Large intestine (tissue), 3 donors: ENCODE data around the gene CNR1. TPM values are rescaled to one million over a fixed set of nuclear protein-coding genes. Genes with fewer than 3 reads are reported as not detected.

ENCODE experiments used
- DNase-seq, 2 donors: peaks; one replicate each; pipeline versions ENCODE4 v3.0.0 to v3.0.0-alpha.2; 2013
- H3K27ac ChIP-seq: one replicate; pipeline ENCODE4 v1.5.1; 2013; ENCODE audit warnings: low read length
- H3K27me3 ChIP-seq: 2 replicates; pipeline ENCODE4 v1.6.1; 2013; ENCODE audit warnings: low read length; ENCODE audit not compliant: control insufficient read depth, insufficient read depth
- H3K36me3 ChIP-seq: 2 replicates; pipeline ENCODE4 v1.6.1; 2013; ENCODE audit warnings: low read length; ENCODE audit not compliant: control insufficient read depth, insufficient read depth
- H3K4me1 ChIP-seq: one replicate; pipeline ENCODE4 v1.6.1; 2013; ENCODE audit warnings: low read length; ENCODE audit not compliant: control insufficient read depth, insufficient read depth
- H3K4me3 ChIP-seq: one replicate; pipeline ENCODE4 v1.5.1; 2013; ENCODE audit warnings: low read length
- H3K9me3 ChIP-seq: one replicate; pipeline ENCODE4 v1.6.1; 2013; ENCODE audit warnings: mild to moderate bottlenecking, low read depth, low read length, moderate library complexity; ENCODE audit not compliant: control insufficient read depth
- WGBS: methylation state at CpG from one replicate; pipeline ENCODE4 v1.1.5; 2013; ENCODE audit warnings: low lambda C conversion rate; ENCODE audit not compliant: insufficient coverage; 5-methylcytosine and 5-hydroxymethylcytosine counted together
- polyA plus RNA-seq: library from polyadenylated mRNA; unstranded; fragments of 120-200 nt; gene quantifications from one replicate; pipeline ENCODE4 v1.2.1, GENCODE V29; 2013

CNR1 gene
- polyA plus RNA-seq, 1 donor = 14.8 TPM

GRCh38 chr6:88120635-88121034 lies 45.5 kb downstream of the CNR1 start:
- Histone ChIP-seq H3K27ac (no peak overlapping the region), H3K4me1 (no peaks in the 10 kb centered on the region), H3K27me3 (no peaks in the 10 kb centered on the region), H3K36me3 (no peaks in the 10 kb centered on the region), H3K4me3 (no peak overlapping the region), H3K9me3 (no peaks in the 10 kb centered on the region)
- WGBS = 100% methylated on average over 1 of the region's 1 CpG
- DNase-seq = no peak

DNA sequence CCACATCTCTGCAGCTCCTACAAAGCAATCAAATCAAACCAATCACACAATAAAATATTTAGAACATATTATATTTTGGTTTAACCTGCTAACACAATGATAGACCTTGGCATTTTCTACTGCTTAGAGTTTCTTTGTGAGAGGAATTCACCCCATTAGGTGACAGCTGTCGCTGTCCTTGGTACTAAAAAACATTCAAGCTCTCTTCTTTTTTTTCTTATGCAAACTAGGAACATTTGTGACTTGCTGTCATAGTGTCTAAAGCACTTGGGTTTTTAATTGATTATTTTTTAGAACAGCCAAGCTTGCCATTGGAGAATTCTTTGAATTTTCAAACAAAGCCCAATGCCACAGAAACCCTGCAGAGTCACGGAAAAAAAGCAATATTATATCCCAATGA lies 46.4 kb downstream of the CNR1 start:
- H3K27me3 ChIP-seq = no peaks in the 10 kb centered on the region
- 20% methylated on average over 1 of the region's 2 CpGs for WGBS
- H3K9me3 ChIP-seq = no peaks in the 10 kb centered on the region
- H3K4me3 ChIP-seq = no peak overlapping the region
- no peaks in the 10 kb centered on the region for H3K36me3 ChIP-seq
- H3K4me1 ChIP-seq = no peaks in the 10 kb centered on the region
- H3K27ac ChIP-seq = no peak overlapping the region
- DNase-seq = no peak

- Histone ChIP-seq H3K4me1 (no peaks in the 10 kb centered on the region), H3K27ac (no peak overlapping the region), H3K36me3 (no peaks in the 10 kb centered on the region), H3K27me3 (no peaks in the 10 kb centered on the region), H3K9me3 (no peaks in the 10 kb centered on the region), H3K4me3 (no peak overlapping the region)
- no peak for DNase-seq
- 67% methylated on average over 1 of the region's 3 CpGs for WGBS
These were observed 49.9 kb downstream of the CNR1 start for GRCh38 chr6:88116276-88116675.

- H3K27me3 ChIP-seq = no peaks in the 10 kb centered on the region
- no peak overlapping the region for H3K4me3 ChIP-seq
- no peaks in the 10 kb centered on the region for H3K9me3 ChIP-seq
- H3K4me1 ChIP-seq = no peaks in the 10 kb centered on the region
- H3K27ac ChIP-seq = no peak overlapping the region
- H3K36me3 ChIP-seq = no peaks in the 10 kb centered on the region
- DNase-seq = no peak
- no CpG with 5 or more reads among the region's 2 CpGs for WGBS
These were observed 50.8 kb downstream of the CNR1 start for GRCh38 chr6:88115307-88115706.

DNA sequence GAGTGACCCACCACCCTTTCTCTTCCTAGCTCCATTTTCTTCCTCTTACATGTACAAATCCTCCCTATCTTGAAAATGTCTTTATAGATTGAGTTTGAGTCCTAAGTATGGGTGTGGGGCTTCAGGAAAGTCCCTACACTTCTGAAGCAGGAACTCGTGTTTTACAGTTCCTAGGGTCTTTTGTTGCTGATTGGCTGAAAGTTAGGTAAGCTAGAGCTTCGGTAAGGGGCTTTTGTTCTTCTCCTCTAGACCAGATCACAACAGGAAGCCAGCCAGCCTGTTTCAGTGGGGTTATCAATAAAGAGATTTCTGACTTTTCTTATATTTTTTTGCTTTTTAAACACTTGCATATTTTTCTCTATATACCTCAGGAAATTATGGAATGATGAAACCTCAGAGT lies 51.3 kb downstream of the CNR1 start:
- no peak for DNase-seq
- WGBS = no CpG with 5 or more reads among the region's 2 CpGs

DNA sequence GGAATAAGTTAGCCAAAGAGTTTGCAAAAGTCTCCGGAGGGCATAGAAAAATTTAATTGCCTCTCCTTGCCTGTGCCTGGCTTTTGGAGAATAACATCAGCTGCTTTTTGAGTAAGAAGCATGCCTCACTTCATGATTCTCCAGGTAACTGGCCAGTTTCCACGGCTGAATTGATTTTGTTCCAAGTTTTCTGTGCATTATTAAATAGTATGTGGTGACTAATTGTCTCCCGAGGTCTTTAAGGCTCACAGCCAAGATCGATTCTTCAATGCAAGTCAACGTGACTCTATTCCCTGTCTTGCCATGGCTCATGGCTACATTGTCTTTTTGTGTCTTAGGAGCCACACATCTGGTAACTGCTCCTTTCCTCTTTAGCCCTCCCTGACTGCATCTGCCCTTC lies 54.2 kb downstream of the CNR1 start:
- WGBS = no CpG with 5 or more reads among the region's 5 CpGs
- no peak overlapping the region for H3K27ac ChIP-seq
- H3K9me3 ChIP-seq = no peaks in the 10 kb centered on the region
- no peak for DNase-seq
- H3K4me1 ChIP-seq = no peaks in the 10 kb centered on the region
- no peaks in the 10 kb centered on the region for H3K36me3 ChIP-seq
- H3K27me3 ChIP-seq = peaks cover 2% of the 10 kb centered on the region
- no peak overlapping the region for H3K4me3 ChIP-seq

More for the DNA sequence above, 51.3 kb downstream of the CNR1 start:
- Histone ChIP-seq H3K4me3 (no peak overlapping the region), H3K36me3 (no peaks in the 10 kb centered on the region), H3K4me1 (no peaks in the 10 kb centered on the region), H3K9me3 (no peaks in the 10 kb centered on the region), H3K27me3 (no peaks in the 10 kb centered on the region), H3K27ac (no peak overlapping the region)

DNA sequence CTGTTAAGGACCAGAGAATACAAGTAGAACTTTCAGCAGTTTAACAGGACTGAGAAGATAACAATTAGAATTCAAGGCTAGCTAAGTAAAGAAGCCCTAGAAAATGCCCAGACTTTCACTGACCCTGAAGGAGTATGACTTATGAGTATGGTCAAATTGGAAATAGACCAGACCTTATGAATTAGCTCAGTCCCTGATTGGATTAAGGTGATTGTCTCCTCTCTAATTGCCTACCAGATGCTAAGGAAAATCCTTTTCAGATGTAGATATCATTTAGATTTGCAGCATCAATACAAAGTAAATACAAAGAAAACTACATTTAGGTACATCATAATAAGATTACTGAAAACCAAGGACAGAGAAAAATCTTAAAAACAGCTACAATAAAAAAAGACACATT lies 58.9 kb downstream of the CNR1 start:
- DNase-seq = no peak

DNA sequence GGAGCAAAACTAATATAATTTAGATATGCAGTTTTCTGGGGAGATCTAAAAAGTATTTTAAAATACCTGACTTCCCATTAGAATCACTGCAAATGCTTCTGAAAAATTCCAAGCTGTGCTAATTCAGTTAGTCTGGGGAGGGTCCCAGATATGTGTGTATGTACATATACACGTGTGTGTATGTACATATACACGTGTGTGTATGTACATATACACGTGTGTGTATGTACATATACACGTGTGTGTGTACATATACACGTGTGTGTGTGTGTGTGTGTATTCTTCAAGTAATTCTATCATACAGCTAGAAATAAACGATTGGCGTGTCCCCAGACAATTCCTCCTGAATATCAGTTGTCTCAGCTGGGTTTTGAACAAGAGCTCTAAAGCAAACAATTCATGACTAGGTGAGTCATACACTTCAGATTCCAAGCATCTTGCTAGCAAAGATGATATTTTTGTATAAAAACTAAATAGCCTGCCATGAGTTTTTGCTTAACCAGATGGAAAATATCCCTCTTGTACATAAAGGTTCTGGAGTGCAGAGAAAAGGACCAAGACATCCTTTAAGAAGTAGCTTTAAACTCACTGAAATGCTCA lies 60.3 kb downstream of the CNR1 start:
- peaks cover 2% of the 10 kb centered on the region for H3K27me3 ChIP-seq
- no peak for DNase-seq
- WGBS = 100% methylated on average over 2 of the region's 7 CpGs
- no peaks in the 10 kb centered on the region for H3K9me3 ChIP-seq
- no peak overlapping the region for H3K4me3 ChIP-seq
- no peaks in the 10 kb centered on the region for H3K36me3 ChIP-seq
- no peaks in the 10 kb centered on the region for H3K4me1 ChIP-seq
- H3K27ac ChIP-seq = no peak overlapping the region

More for the DNA sequence above, 58.9 kb downstream of the CNR1 start:
- no peaks in the 10 kb centered on the region for H3K9me3 ChIP-seq
- H3K4me3 ChIP-seq = no peak overlapping the region
- peaks cover 2% of the 10 kb centered on the region for H3K27me3 ChIP-seq
- H3K27ac ChIP-seq = no peak overlapping the region
- H3K4me1 ChIP-seq = no peaks in the 10 kb centered on the region
- no peaks in the 10 kb centered on the region for H3K36me3 ChIP-seq

Other genes starting within 250 kb of the CNR1 start
- gene SPACA1, start 118.5 kb downstream of the CNR1 start, polyA plus RNA-seq = not detected